Osteocyte (in vitro differentiated cells): ENCODE data around the gene CACNG4. TPM values are rescaled to one million over a fixed set of nuclear protein-coding genes. Genes with fewer than 3 reads are reported as not detected.

Experiments used
- DNase-seq: peaks from one replicate; pipeline ENCODE4 v3.0.0; 2021; ENCODE audit warnings: mixed read lengths; ENCODE audit not compliant: unreplicated experiment; ENCODE audit errors: extremely low spot score
- H3K27ac Mint-ChIP-seq: one replicate; pipeline ENCODE4 v1.8.0; 2021; ENCODE audit warnings: mild to moderate bottlenecking, mixed read lengths; ENCODE audit not compliant: unreplicated experiment
- H3K27me3 Mint-ChIP-seq: one replicate; pipeline ENCODE4 v1.8.0; 2021; ENCODE audit warnings: mixed read lengths; ENCODE audit not compliant: unreplicated experiment
- H3K36me3 Mint-ChIP-seq: one replicate; pipeline ENCODE4 v1.8.0; 2021; ENCODE audit warnings: mixed read lengths; ENCODE audit not compliant: unreplicated experiment
- H3K4me1 Mint-ChIP-seq: one replicate; pipeline ENCODE4 v1.8.0; 2021; ENCODE audit warnings: mixed read lengths; ENCODE audit not compliant: unreplicated experiment
- H3K4me3 Mint-ChIP-seq: one replicate; pipeline ENCODE4 v1.8.0; 2021; ENCODE audit warnings: mild to moderate bottlenecking, moderate library complexity, mixed read lengths; ENCODE audit not compliant: unreplicated experiment
- H3K9me3 Mint-ChIP-seq: one replicate; pipeline ENCODE4 v1.8.0; 2021; ENCODE audit warnings: mixed read lengths; ENCODE audit not compliant: unreplicated experiment
- total RNA-seq: library from RNA; stranded (reverse); gene quantifications from 2 replicates; pipeline ENCODE4 v1.2.1, GENCODE V29; 2021
- TF ChIP-seq, protein P1 (sequence below): fragments of 200-600 bp; sonication (generic); IDR thresholded peaks from 2 replicates; pipeline ENCODE4 v1.5.0; 2021; ENCODE audit warnings: antibody characterized with exemption, mild to moderate bottlenecking, moderate library complexity

The CACNG4 gene
- total RNA-seq, 1 donor from 2014 or later = 5.6 TPM

DNA sequence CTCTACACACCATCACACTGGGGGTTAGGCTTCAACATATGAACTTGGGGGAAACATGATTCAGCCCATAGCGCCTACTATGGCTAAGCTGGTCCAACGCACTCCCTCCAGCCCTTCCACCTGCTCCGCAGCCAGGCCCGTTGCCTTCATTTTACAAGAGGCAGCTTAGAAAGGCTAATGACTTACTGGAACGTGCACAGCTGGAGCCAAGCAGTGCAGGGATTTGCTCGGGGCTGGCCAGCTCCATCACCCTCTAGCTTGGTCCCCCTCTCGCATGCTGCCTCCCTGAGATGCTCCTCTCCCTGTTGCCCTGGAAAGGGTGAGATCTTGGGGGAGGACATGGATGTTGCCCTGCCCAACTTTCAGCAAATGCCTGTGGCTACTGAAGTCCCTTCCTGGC is 77.0 kb downstream of the CACNG4 start:
- H3K27me3 Mint-ChIP-seq = peaks cover 10% of the 10 kb centered on the region
- H3K9me3 Mint-ChIP-seq = no peaks in the 10 kb centered on the region
- H3K4me1 Mint-ChIP-seq = no peaks in the 10 kb centered on the region
- TF ChIP-seq, protein P1, sequence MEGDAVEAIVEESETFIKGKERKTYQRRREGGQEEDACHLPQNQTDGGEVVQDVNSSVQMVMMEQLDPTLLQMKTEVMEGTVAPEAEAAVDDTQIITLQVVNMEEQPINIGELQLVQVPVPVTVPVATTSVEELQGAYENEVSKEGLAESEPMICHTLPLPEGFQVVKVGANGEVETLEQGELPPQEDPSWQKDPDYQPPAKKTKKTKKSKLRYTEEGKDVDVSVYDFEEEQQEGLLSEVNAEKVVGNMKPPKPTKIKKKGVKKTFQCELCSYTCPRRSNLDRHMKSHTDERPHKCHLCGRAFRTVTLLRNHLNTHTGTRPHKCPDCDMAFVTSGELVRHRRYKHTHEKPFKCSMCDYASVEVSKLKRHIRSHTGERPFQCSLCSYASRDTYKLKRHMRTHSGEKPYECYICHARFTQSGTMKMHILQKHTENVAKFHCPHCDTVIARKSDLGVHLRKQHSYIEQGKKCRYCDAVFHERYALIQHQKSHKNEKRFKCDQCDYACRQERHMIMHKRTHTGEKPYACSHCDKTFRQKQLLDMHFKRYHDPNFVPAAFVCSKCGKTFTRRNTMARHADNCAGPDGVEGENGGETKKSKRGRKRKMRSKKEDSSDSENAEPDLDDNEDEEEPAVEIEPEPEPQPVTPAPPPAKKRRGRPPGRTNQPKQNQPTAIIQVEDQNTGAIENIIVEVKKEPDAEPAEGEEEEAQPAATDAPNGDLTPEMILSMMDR = no peak
- DNase-seq = no peak
- H3K4me3 Mint-ChIP-seq = no peak overlapping the region
- no peak overlapping the region for H3K27ac Mint-ChIP-seq
- no peaks in the 10 kb centered on the region for H3K36me3 Mint-ChIP-seq

GRCh38 chr17:67041941-67042899 is 77.7 kb downstream of the CACNG4 start:
- H3K27me3 Mint-ChIP-seq = peaks cover 10% of the 10 kb centered on the region

DNA sequence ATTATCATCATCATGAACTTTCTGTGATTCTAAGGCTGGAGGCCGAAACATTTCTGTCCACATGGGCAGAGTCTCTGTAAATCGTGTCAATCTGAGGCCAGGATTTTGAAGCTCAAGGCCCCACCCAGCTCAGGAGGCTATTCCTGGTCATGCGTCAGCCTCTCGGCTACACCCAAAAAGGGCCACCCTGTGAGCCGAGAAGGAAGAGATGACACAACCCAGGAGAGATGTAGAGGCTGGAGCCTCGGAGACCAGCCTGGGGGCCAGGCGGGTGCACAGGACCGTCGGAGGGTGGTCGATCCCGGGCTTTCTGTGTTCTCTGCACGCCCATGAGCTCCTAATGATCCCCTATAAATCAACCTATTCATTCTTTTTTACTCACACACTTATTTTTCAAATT is 78.8 kb downstream of the CACNG4 start:
- no peaks in the 10 kb centered on the region for H3K4me1 Mint-ChIP-seq
- no peak overlapping the region for H3K27ac Mint-ChIP-seq
- no peak for DNase-seq
- H3K4me3 Mint-ChIP-seq = no peak overlapping the region
- peaks cover 10% of the 10 kb centered on the region for H3K27me3 Mint-ChIP-seq
- TF ChIP-seq, protein P1 = no peak
- H3K36me3 Mint-ChIP-seq = no peaks in the 10 kb centered on the region
- H3K9me3 Mint-ChIP-seq = peaks cover 7% of the 10 kb centered on the region

More at GRCh38 chr17:67041941-67042899, 77.7 kb downstream of the CACNG4 start:
- H3K4me3 Mint-ChIP-seq = no peak overlapping the region
- H3K36me3 Mint-ChIP-seq = no peaks in the 10 kb centered on the region
- TF ChIP-seq, protein P1 = no peak
- no peaks in the 10 kb centered on the region for H3K9me3 Mint-ChIP-seq
- no peaks in the 10 kb centered on the region for H3K4me1 Mint-ChIP-seq
- no peak overlapping the region for H3K27ac Mint-ChIP-seq
- no peak for DNase-seq

GRCh38 chr17:67044016-67044772 is 79.7 kb downstream of the CACNG4 start, which contains the start of gene CACNG1:
CACNG1 (plus strand) TSS chr17:67044554; CDS start chr17:67044661, 107 bp downstream.
- DNase-seq = no peak
- Mint-ChIP-seq H3K36me3 (peaks cover 5% of the 10 kb centered on the region), H3K4me1 (no peaks in the 10 kb centered on the region), H3K27me3 (peaks cover 10% of the 10 kb centered on the region), H3K4me3 (no peak within 1 kb of the TSS), H3K9me3 (peaks cover 16% of the 10 kb centered on the region), H3K27ac (no peak within 1 kb of the TSS)
- TF ChIP-seq, protein P1 = no peak

- no peaks in the 10 kb centered on the region for H3K4me1 Mint-ChIP-seq
Observed at GRCh38 chr17:67044940-67045339, 80.4 kb downstream of the CACNG4 start.

More at GRCh38 chr17:67044940-67045339, 80.4 kb downstream of the CACNG4 start:
- TF ChIP-seq, protein P1 = no peak
- Mint-ChIP-seq H3K9me3 (peaks cover 21% of the 10 kb centered on the region), H3K36me3 (peaks cover 5% of the 10 kb centered on the region), H3K4me3 (no peak overlapping the region), H3K27me3 (peaks cover 10% of the 10 kb centered on the region), H3K27ac (no peak overlapping the region)
- DNase-seq = no peak
